ENCODE measurements around the gene ANKRD11. TPM values are rescaled to one million over a fixed set of nuclear protein-coding genes. Genes with fewer than 3 reads are reported as not detected.

The ANKRD11 gene
- total and polyA plus RNA-seq, 8 donors: 90.7 to 123 (median 98.4) TPM

DNA sequence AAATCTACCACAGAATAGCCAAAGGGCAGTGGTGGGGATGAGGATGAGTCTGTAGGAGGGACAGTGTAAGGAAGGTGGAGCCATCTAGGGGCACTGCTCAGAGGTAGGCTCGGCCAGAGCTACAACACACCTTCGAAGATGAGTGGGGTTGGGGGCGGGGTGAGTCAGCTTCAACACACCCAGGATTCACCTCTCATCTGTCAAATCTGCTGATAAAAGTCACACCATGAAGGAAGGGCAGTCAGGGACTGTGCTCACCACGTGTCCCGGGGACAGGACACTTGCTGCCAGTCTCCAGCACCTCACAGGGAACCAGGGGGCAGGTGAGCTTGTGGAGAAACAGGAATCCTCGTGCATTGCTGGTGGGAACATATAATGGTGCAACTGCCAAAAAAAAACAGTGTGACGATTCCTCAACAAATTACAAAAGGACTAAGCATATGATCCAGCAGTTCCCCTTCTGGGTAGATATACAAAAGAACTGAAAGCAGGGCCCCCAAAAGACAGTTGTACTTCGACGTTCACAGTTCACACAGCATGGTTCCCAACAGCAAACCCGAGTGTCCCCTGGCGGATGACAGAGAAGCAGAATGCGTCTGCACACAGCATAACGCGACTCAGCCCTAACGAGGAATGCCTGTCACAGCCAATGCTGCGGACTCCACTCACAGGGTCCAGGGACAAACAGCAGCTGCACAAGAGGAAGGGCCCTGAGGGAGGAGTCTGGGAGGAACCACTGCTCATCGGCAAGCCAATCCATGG, 133.1 kb downstream of the ANKRD11 start:
- H3K27me3 ChIP-seq: no peaks in the 10 kb centered on the region
- intact Hi-C loops (cut with DNase I): no loop called here
- no peaks in the 10 kb centered on the region for H3K9me3 ChIP-seq
- DNase-seq: peak in 1 of 4 donors; percentile 64
- H3K27ac ChIP-seq: peak overlapping the region; percentile 28 to 66
- H3K4me3 ChIP-seq: no peak overlapping the region
- ATAC-seq: peak; percentile 10
- H3K36me3 ChIP-seq: no peaks in the 10 kb centered on the region
- H3K4me1 ChIP-seq: peaks cover 4 to 98% of the 10 kb centered on the region in 2 donors
- TF ChIP-seq, protein P1, sequence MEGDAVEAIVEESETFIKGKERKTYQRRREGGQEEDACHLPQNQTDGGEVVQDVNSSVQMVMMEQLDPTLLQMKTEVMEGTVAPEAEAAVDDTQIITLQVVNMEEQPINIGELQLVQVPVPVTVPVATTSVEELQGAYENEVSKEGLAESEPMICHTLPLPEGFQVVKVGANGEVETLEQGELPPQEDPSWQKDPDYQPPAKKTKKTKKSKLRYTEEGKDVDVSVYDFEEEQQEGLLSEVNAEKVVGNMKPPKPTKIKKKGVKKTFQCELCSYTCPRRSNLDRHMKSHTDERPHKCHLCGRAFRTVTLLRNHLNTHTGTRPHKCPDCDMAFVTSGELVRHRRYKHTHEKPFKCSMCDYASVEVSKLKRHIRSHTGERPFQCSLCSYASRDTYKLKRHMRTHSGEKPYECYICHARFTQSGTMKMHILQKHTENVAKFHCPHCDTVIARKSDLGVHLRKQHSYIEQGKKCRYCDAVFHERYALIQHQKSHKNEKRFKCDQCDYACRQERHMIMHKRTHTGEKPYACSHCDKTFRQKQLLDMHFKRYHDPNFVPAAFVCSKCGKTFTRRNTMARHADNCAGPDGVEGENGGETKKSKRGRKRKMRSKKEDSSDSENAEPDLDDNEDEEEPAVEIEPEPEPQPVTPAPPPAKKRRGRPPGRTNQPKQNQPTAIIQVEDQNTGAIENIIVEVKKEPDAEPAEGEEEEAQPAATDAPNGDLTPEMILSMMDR (IDR thresholded peaks at IDR 0.05): no peak

DNA sequence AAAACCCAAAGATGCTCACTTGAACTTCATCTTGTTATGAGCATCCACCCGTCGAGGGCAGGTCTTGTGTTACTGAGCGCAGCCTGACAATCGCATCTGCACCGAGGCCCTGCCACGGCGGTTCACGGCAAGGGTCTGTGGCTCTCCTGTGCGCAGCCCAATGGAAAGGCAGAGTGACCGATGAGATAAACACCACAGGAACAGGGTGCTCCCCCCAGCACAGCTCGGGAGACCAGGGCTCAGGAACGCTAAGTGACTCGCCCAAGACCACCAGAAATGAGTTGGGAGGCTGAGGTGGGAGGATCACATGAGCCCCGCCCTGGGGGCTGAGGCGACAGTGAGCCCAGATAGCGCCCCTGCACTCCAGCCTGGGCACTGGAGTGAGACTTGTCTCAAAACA, 134.7 kb downstream of the ANKRD11 start:
- Histone ChIP-seq H3K36me3 (peaks cover 0 to 3% of the 10 kb centered on the region in 2 donors), H3K27ac (no peak overlapping the region), H3K27me3 (no peaks in the 10 kb centered on the region), H3K4me3 (no peak overlapping the region), H3K9me3 (no peaks in the 10 kb centered on the region), H3K4me1 (peaks cover 4 to 92% of the 10 kb centered on the region in 2 donors)
- DNase-seq: no peak
- TF ChIP-seq, protein P1 (IDR thresholded peaks at IDR 0.05): no peak
- ATAC-seq: no peak
- intact Hi-C loops (cut with DNase I): no loop called here

DNA sequence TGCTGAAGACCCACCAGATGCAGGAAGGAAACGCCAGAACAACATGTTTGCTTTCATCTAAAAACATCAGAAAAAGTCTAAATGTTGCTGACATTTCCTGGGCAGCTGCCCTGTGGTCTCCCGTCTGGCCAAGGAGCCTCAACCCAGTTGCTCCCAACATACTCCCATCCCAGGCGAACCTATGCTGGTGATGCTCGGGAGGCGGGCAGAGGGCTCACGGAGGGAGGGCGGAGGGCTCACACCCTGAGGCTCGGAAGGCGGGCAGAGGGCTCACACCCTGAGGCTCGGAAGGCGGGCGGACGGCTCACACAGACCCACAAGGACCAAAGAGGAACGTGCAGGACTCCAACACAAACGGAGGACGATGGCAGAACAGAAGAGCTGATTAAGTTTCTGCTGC, 135.4 kb downstream of the ANKRD11 start:
- TF ChIP-seq, protein P1 (IDR thresholded peaks at IDR 0.05): no peak
- Histone ChIP-seq H3K9me3 (no peaks in the 10 kb centered on the region), H3K36me3 (peaks cover 0 to 3% of the 10 kb centered on the region in 2 donors), H3K4me3 (no peak overlapping the region), H3K4me1 (peaks cover 4 to 90% of the 10 kb centered on the region in 2 donors), H3K27ac (peak overlapping the region in 1 of 2 donors; percentile 71), H3K27me3 (no peaks in the 10 kb centered on the region)
- DNase-seq (no peak), ATAC-seq (no peak)
- intact Hi-C loops (cut with DNase I): no loop called here

DNA sequence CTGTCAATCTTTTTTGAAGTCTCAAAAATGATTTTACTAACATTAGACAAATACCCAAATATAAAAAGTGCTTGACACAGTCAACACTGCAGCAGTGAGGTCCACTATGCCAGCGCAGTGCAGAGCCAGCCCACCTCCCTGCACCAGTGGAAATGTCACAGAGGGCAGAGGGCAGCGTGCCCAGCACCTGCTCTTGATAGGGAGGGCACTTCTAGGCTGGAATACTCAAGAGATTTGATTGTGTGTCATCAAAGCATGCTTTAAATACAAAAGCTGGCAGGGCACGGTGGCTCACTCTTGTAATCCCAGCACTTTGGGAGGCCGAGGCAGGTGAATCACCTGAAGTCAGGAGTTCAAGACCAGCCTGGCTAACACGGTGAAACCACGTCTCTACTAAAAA, 136.0 kb downstream of the ANKRD11 start:
- TF ChIP-seq, protein P1 (IDR thresholded peaks at IDR 0.05): no peak
- no peak for DNase-seq
- peak; percentile 56 for ATAC-seq
- H3K27me3 ChIP-seq: no peaks in the 10 kb centered on the region
- peaks cover 4 to 85% of the 10 kb centered on the region in 2 donors for H3K4me1 ChIP-seq
- no peak overlapping the region for H3K4me3 ChIP-seq
- H3K27ac ChIP-seq: peak overlapping the region; percentile 0 to 71
- H3K9me3 ChIP-seq: no peaks in the 10 kb centered on the region
- intact Hi-C loops (cut with DNase I): no loop called here
- H3K36me3 ChIP-seq: peaks cover 0 to 3% of the 10 kb centered on the region in 2 donors

DNA sequence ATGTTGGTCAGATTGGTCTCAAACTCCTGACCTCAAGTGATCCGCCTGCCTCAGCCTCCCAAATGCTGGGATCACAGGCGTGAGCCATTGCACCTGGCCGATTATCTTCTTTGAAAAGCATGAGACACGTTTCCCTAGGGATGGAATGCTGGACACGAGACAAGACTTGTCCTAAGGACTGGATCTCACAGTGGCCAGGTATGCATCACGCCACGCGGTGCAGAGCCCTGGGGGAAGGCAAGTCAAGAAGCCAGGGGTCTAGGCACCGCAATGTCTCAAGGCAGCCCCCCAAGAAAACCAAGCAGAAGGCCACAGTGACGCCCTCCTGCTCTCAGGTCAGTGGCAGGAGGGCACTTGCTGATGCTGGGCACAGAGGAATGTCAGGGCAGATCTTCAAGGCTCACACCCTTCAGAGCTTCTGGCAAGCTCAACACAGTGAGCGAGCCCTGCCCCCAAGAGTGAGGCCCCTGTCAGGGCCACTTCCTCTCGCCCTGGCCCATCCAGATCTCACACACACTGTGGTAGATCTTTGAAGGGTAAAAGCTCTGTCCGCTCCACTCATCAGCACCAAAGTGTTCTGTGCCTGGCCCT, 138.2 kb downstream of the ANKRD11 start:
- Histone ChIP-seq H3K9me3 (no peaks in the 10 kb centered on the region), H3K4me3 (no peak overlapping the region), H3K36me3 (peaks cover 0 to 3% of the 10 kb centered on the region in 2 donors), H3K27me3 (no peaks in the 10 kb centered on the region), H3K27ac (peak overlapping the region in 1 of 2 donors; percentile 71), H3K4me1 (peaks cover 4 to 64% of the 10 kb centered on the region in 2 donors)
- TF ChIP-seq, protein P1 (IDR thresholded peaks at IDR 0.05): no peak
- intact Hi-C loops (cut with DNase I): no loop called here
- ATAC-seq (peak; percentile 6), DNase-seq (no peak)

All from left lung (tissue), 10 donors.